Lung (tissue), 12 donors: ENCODE results near the gene RTL1. TPM values are rescaled to one million over a fixed set of nuclear protein-coding genes. Genes with fewer than 3 reads are reported as not detected.

ENCODE experiments used
- ATAC-seq: fragments of 200-7000 bp; cut with Tn5 transposase; one replicate; pipeline ENCODE4 v1.9.1; 2020; ENCODE audit warnings: moderate number of reproducible peaks; ENCODE audit not compliant: insufficient read depth, low FRiP score
- DNase-seq, 3 donors: peaks; one replicate each; pipeline ENCODE4 v3.0.0-alpha.2; 2013 to 2017
- H3K27ac ChIP-seq, 2 donors: one replicate each; pipeline ENCODE4 v1.5.1; 2013; ENCODE audit warnings: mild to moderate bottlenecking in 2 of 2, moderate library complexity in 2 of 2, control low read depth in 1 of 2, inconsistent platforms in 1 of 2, low read depth in 1 of 2, low read length in 1 of 2
- H3K27me3 ChIP-seq, 3 donors: one replicate each; pipeline ENCODE4 v1.5.1; 2013; ENCODE audit warnings: low read length in 2 of 3; ENCODE audit not compliant: control insufficient read depth in 3 of 3, insufficient read depth in 3 of 3
- H3K36me3 ChIP-seq, 4 donors: one replicate each; pipeline ENCODE4 v1.5.1; 2013; ENCODE audit warnings: low read length in 4 of 4, mild to moderate bottlenecking in 1 of 4, moderate library complexity in 1 of 4; ENCODE audit not compliant: control insufficient read depth in 4 of 4, insufficient read depth in 4 of 4
- H3K4me1 ChIP-seq, 5 donors: one replicate each; pipeline ENCODE4 v1.5.1; 2013; ENCODE audit warnings: low read length in 5 of 5, mild to moderate bottlenecking in 2 of 5, moderate library complexity in 1 of 5; ENCODE audit not compliant: control insufficient read depth in 5 of 5, insufficient read depth in 5 of 5
- H3K4me3 ChIP-seq: one replicate; pipeline ENCODE4 v1.5.1; 2013; ENCODE audit warnings: mild to moderate bottlenecking, control low read depth, moderate library complexity
- H3K9ac ChIP-seq, 2 donors: one replicate each; pipeline ENCODE4 v1.5.1; 2013; ENCODE audit warnings: low read length in 2 of 2, control low read depth in 1 of 2; ENCODE audit not compliant: insufficient read depth in 1 of 2
- H3K9me3 ChIP-seq, 4 donors: one replicate each; pipeline ENCODE4 v1.5.1; 2013; ENCODE audit warnings: low read length in 3 of 4, mild to moderate bottlenecking in 1 of 4, moderate library complexity in 1 of 4; ENCODE audit not compliant: control insufficient read depth in 4 of 4, insufficient read depth in 3 of 4
- WGBS, 2 donors: extraction: QIAGEN DNeasy Blood & Tissue Kit; methylation state at CpG; one replicate each; pipeline ENCODE4 v1.1.7; 2013; 5-methylcytosine and 5-hydroxymethylcytosine counted together
- polyA plus RNA-seq, 2 donors: library from polyadenylated mRNA; stranded (reverse); fragments of 200-250 nt; gene quantifications; one replicate each; pipeline ENCODE4 v1.2.1, GENCODE V29; 2013
- total RNA-seq, 2 donors: library from RNA; depleted of rRNA in 1 of 2; stranded (reverse); fragments of >200 nt in 1 of 2; gene quantifications; one replicate each; pipeline ENCODE4 v1.2.1, GENCODE V29; 2014 to 2021
- TF ChIP-seq, protein P1 (sequence below): IDR thresholded peaks from 2 replicates; pipeline ENCODE4 v1.5.1; 2012; ENCODE audit warnings: mild to moderate bottlenecking; ENCODE audit errors: control extremely low read depth, extremely low read depth
- donor health status: control.
- donor health status: control.
- donor health status: Bipolar disorder and iron deficiency.
- donor health status: healthy.
- donor health status: DM: yes; HTN: yes; CAD: no.

Gene RTL1
- total and polyA plus RNA-seq, 4 donors: 0.02 to 0.09 TPM; not detected in 2

DNA sequence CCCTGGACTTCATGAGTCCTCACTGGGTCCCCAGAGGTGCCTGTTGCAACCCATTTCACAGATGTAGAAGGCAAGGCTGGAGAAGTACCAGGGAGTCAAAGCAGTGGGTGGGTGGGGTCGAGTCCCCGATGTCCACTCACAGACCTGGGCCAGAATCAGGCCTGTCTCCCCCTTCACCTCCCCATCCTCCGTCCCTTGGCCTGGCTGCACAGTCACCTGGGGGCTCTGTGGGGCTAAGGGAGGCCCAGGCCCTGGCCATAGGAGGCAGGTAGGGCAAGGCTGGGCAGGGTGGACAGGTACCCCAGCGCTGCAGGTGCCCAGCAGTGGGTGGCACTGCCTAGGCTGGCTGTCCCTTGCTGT is 29.5 kb downstream of the RTL1 start:
- ATAC-seq: no peak
- Histone ChIP-seq H3K4me3 (no peak overlapping the region), H3K27me3 (no peaks in the 10 kb centered on the region), H3K27ac (no peak overlapping the region), H3K9ac (no peak overlapping the region), H3K9me3 (peaks cover 0 to 3% (median 0%) of the 10 kb centered on the region in 4 donors), H3K36me3 (no peaks in the 10 kb centered on the region), H3K4me1 (no peaks in the 10 kb centered on the region)
- 93 to 100% methylated on average over 4 of the region's 4 CpGs for WGBS, 2 donors
- TF ChIP-seq, protein P1, sequence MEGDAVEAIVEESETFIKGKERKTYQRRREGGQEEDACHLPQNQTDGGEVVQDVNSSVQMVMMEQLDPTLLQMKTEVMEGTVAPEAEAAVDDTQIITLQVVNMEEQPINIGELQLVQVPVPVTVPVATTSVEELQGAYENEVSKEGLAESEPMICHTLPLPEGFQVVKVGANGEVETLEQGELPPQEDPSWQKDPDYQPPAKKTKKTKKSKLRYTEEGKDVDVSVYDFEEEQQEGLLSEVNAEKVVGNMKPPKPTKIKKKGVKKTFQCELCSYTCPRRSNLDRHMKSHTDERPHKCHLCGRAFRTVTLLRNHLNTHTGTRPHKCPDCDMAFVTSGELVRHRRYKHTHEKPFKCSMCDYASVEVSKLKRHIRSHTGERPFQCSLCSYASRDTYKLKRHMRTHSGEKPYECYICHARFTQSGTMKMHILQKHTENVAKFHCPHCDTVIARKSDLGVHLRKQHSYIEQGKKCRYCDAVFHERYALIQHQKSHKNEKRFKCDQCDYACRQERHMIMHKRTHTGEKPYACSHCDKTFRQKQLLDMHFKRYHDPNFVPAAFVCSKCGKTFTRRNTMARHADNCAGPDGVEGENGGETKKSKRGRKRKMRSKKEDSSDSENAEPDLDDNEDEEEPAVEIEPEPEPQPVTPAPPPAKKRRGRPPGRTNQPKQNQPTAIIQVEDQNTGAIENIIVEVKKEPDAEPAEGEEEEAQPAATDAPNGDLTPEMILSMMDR: no peak
- DNase-seq: no peak

DNA sequence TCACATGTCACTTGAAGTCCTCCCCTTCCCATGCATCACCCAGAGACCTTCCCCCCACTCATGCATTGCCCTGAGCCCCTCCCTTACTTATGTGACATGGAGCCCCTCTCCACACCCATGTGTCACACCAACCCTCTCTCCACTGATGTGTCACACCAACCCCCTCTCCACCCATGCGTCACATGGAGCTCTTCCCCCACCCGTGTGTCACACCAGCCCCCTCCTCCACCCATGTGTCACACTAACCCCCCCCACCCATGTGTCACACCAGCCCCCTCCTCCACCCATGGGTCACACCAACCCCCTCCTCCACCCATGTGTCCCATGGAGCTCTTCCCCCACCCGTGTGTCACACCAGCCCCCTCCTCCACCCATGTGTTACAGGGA is 30.4 kb downstream of the RTL1 start:
- Histone ChIP-seq H3K4me3 (no peak overlapping the region), H3K27ac (no peak overlapping the region), H3K36me3 (no peaks in the 10 kb centered on the region), H3K27me3 (no peaks in the 10 kb centered on the region), H3K9ac (no peak overlapping the region), H3K9me3 (peaks cover 0 to 3% (median 0%) of the 10 kb centered on the region in 4 donors), H3K4me1 (no peaks in the 10 kb centered on the region)
- no peak for ATAC-seq
- 65 to 71% methylated on average over 3 of the region's 3 CpGs for WGBS, 2 donors
- no peak for DNase-seq
- TF ChIP-seq, protein P1: no peak

- Histone ChIP-seq H3K27ac (no peak overlapping the region), H3K9ac (no peak overlapping the region), H3K4me3 (no peak overlapping the region), H3K4me1 (no peaks in the 10 kb centered on the region), H3K9me3 (peaks cover 0 to 3% (median 0%) of the 10 kb centered on the region in 4 donors), H3K27me3 (no peaks in the 10 kb centered on the region), H3K36me3 (no peaks in the 10 kb centered on the region)
- TF ChIP-seq, protein P1: no peak
- no peak for ATAC-seq
- DNase-seq: no peak
- WGBS, 2 donors: 79 to 88% methylated on average over 15 of the region's 15 CpGs
Measured at GRCh38 chr14:100872259-100873095, 31.0 kb downstream of the RTL1 start.
